BLaER1 treated with 17β-estradiol and CSF1 and Interleukin-3, amounts not matched to agents 10 nM and 100 nM (cell line): ENCODE data around the gene CACNG5.

ENCODE experiments used
- H3K27ac ChIP-seq, 11 experiments: shearing (Covaris generic); formaldehyde crosslinking; 2 replicates each; pipeline ENCODE4 v1.8.1; 2022
- H3K27me3 ChIP-seq, 11 experiments: shearing (Covaris generic); formaldehyde crosslinking; 2 replicates each; pipeline ENCODE4 v1.8.1; 2022
- H3K36me3 ChIP-seq, 11 experiments: shearing (Covaris generic); formaldehyde crosslinking; 2 replicates each; pipeline ENCODE4 v1.8.1; 2022
- H3K4me1 ChIP-seq, 10 experiments: shearing (Covaris generic); formaldehyde crosslinking; 2 replicates each; pipeline ENCODE4 v1.8.1; 2022
- H3K4me2 ChIP-seq, 11 experiments: shearing (Covaris generic); formaldehyde crosslinking; 2 replicates each; pipeline ENCODE4 v1.8.1; 2022
- H3K4me3 ChIP-seq, 10 experiments: shearing (Covaris generic); formaldehyde crosslinking; 2 replicates each; pipeline ENCODE4 v1.8.1; 2022
- H3K9ac ChIP-seq, 11 experiments: shearing (Covaris generic); formaldehyde crosslinking; 2 replicates each; pipeline ENCODE4 v1.8.1; 2022
- H3K9me3 ChIP-seq, 11 experiments: shearing (Covaris generic); formaldehyde crosslinking; replicated peaks in 1 of 11; 2 replicates each; pipeline ENCODE4 v1.8.1; 2022
- H4K20me1 ChIP-seq, 11 experiments: shearing (Covaris generic); formaldehyde crosslinking; 2 replicates each; pipeline ENCODE4 v1.8.1; 2022
- Cebpa-rat ChIP-seq, 11 experiments: shearing (Covaris generic); IDR thresholded peaks; 2 replicates each; pipeline ENCODE4 v1.8.1; 2022

The CACNG5 gene

DNA sequence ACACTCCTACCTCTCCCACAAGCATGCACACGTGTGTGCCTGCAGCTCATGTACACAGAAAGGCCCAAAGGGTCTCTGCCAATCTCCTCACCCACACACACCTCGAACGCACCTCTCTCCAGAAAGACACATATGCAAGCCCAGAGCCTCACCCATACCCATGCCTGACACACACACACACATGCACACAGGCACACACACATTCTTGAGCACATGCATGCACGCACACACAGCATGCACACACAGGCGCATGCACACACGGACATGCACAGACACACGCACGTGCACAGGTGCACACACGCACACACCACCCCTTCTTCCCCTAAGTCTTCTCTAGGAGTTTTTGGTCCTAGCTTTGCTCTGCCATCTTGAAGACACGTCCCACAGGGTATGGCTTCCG, 80.9 kb downstream of the CACNG5 start:
- H3K36me3 ChIP-seq: no peaks in the 10 kb centered on the region
- H3K4me2 ChIP-seq: no peak overlapping the region
- no peak overlapping the region for H3K4me3 ChIP-seq
- H3K9ac ChIP-seq: no peak overlapping the region
- no peaks in the 10 kb centered on the region for H3K27me3 ChIP-seq
- no peak for TF ChIP-seq Cebpa-rat (IDR thresholded peaks at IDR 0.05)
- H3K27ac ChIP-seq: no peak overlapping the region
- peaks cover 0 to 12% (median 0%) of the 10 kb centered on the region in 11 experiments; a peak in 7 of 22 replicates for H3K9me3 ChIP-seq
- H4K20me1 ChIP-seq: no peaks in the 10 kb centered on the region
- peaks cover 0 to 6% (median 0%) of the 10 kb centered on the region in 10 experiments; a peak in 1 of 20 replicates for H3K4me1 ChIP-seq

- H3K36me3 ChIP-seq: no peaks in the 10 kb centered on the region
- TF ChIP-seq Cebpa-rat (IDR thresholded peaks at IDR 0.05): no peak
- no peak overlapping the region for H3K27ac ChIP-seq
- no peak overlapping the region for H3K4me3 ChIP-seq
- peaks cover 0 to 6% (median 0%) of the 10 kb centered on the region in 10 experiments; a peak in 1 of 20 replicates for H3K4me1 ChIP-seq
- peaks cover 4 to 23% (median 9%) of the 10 kb centered on the region in 11 experiments; a peak in 18 of 22 replicates for H3K9me3 ChIP-seq
- no peaks in the 10 kb centered on the region for H4K20me1 ChIP-seq
- H3K27me3 ChIP-seq: no peaks in the 10 kb centered on the region
- H3K9ac ChIP-seq: no peak overlapping the region
- no peak overlapping the region for H3K4me2 ChIP-seq
Measured at GRCh38 chr17:66916946-66917345, 82.0 kb downstream of the CACNG5 start.

GRCh38 chr17:66918896-66919295, 84.0 kb downstream of the CACNG5 start:
- no peak for TF ChIP-seq Cebpa-rat (IDR thresholded peaks at IDR 0.05)
- no peaks in the 10 kb centered on the region for H3K36me3 ChIP-seq

DNA sequence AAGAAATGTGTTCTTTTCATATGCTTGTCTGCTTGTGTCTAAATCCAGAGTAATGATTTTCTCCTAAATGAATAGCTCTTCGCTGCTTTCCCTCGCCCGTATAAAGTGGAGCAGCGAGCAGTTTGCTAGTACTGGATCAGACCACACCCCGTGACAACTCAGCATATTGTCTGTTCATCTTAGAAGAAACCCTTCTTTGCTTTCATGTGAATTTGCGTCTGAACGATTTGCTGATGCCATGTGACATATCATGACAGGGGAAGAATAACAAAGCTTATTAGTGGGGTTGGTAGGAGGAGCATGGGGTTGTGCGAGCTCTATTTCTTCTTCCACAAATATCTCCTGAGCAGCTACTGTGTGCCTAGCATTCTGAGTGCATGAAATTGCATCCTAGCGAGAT, 85.5 kb downstream of the CACNG5 start:
- H4K20me1 ChIP-seq: no peaks in the 10 kb centered on the region
- no peaks in the 10 kb centered on the region for H3K27me3 ChIP-seq
- H3K27ac ChIP-seq: no peak overlapping the region
- TF ChIP-seq Cebpa-rat (IDR thresholded peaks at IDR 0.05): no peak
- H3K4me2 ChIP-seq: no peak overlapping the region
- H3K4me3 ChIP-seq: no peak overlapping the region
- H3K4me1 ChIP-seq: 0 out of 20 replicates have a peak, but pooled peaks cover 0 to under 1% (median 0%) of the 10 kb centered on the region in 10 experiments
- H3K9me3 ChIP-seq: peaks cover 4 to 27% (median 16%) of the 10 kb centered on the region in 11 experiments; a peak in 18 of 22 replicates
- H3K9ac ChIP-seq: no peak overlapping the region
- H3K36me3 ChIP-seq: no peaks in the 10 kb centered on the region

More at GRCh38 chr17:66918896-66919295, 84.0 kb downstream of the CACNG5 start:
- Histone ChIP-seq H3K27ac (no peak overlapping the region), H3K4me1 (peaks cover 0 to 6% (median 0%) of the 10 kb centered on the region in 10 experiments; a peak in 1 of 20 replicates), H3K27me3 (no peaks in the 10 kb centered on the region), H3K4me3 (no peak overlapping the region), H3K9me3 (peaks cover 4 to 27% (median 16%) of the 10 kb centered on the region in 11 experiments; a peak in 18 of 22 replicates), H3K4me2 (no peak overlapping the region), H3K9ac (no peak overlapping the region), H4K20me1 (no peaks in the 10 kb centered on the region)

DNA sequence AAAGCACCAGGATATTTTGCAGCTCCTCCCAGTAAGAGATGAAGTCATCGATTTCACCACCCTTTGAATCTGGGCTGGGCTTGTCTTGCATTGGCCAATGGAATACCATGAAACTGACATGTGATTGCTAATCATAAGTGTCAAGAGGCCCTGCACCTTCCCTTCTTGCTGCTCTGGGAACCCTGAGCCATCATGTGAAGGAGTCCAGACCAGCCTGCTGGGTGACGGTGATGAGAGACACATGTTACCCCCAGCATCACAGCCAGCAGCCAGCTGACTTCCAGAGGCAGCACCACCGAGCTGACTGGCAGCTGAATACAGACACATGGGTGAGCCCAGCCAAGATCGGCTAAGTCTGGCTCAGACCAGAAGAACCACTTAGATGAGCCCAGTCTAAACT, 86.0 kb downstream of the CACNG5 start:
- TF ChIP-seq Cebpa-rat (IDR thresholded peaks at IDR 0.05): no peak

DNA sequence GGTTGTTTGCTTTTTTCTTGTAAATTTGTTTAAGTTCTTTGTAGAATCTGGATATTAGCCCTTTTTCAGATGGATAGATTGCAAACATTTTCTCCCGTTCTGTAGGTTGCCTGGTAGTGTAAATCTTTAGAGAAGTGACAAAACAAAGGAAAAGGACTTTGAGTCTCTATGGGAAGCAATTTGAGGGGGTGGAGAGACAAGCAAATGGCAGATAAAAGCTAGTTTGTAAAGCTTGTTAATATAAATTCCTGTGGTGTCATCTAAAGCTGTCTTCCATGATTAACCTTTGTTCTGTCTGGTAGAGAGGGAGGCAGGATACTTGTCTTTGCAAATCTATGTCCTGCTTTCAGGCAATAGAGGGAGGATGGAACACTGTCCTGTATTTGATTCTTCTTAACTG, 89.0 kb downstream of the CACNG5 start:
- Histone ChIP-seq H3K4me1 (no peaks in the 10 kb centered on the region), H3K27me3 (no peaks in the 10 kb centered on the region), H3K4me2 (no peak overlapping the region), H3K9ac (no peak overlapping the region), H3K27ac (no peak overlapping the region), H3K9me3 (peaks cover 9 to 23% (median 20%) of the 10 kb centered on the region in 11 experiments), H4K20me1 (no peaks in the 10 kb centered on the region), H3K36me3 (no peaks in the 10 kb centered on the region), H3K4me3 (no peak overlapping the region)
- no peak for TF ChIP-seq Cebpa-rat (IDR thresholded peaks at IDR 0.05)

More for the DNA sequence above, 86.0 kb downstream of the CACNG5 start:
- Histone ChIP-seq H3K9me3 (peaks cover 4 to 27% (median 16%) of the 10 kb centered on the region in 11 experiments; a peak in 18 of 22 replicates), H3K9ac (no peak overlapping the region), H3K4me2 (no peak overlapping the region), H3K4me3 (no peak overlapping the region), H3K27ac (no peak overlapping the region), H3K27me3 (no peaks in the 10 kb centered on the region), H3K4me1 (no peaks in the 10 kb centered on the region), H3K36me3 (no peaks in the 10 kb centered on the region), H4K20me1 (no peaks in the 10 kb centered on the region)

- no peak for TF ChIP-seq Cebpa-rat (IDR thresholded peaks at IDR 0.05)
- no peak overlapping the region for H3K4me2 ChIP-seq
- no peak overlapping the region for H3K27ac ChIP-seq
- no peak overlapping the region for H3K4me3 ChIP-seq
- no peaks in the 10 kb centered on the region for H4K20me1 ChIP-seq
- no peaks in the 10 kb centered on the region for H3K36me3 ChIP-seq
- H3K27me3 ChIP-seq: no peaks in the 10 kb centered on the region
- H3K4me1 ChIP-seq: peaks cover 0 to 7% (median 2%) of the 10 kb centered on the region in 10 experiments; a peak in 5 of 20 replicates
- H3K9ac ChIP-seq: no peak overlapping the region
- peaks cover 15 to 28% (median 25%) of the 10 kb centered on the region in 11 experiments for H3K9me3 ChIP-seq
Measured at GRCh38 chr17:66925811-66926500, 91.0 kb downstream of the CACNG5 start.

DNA sequence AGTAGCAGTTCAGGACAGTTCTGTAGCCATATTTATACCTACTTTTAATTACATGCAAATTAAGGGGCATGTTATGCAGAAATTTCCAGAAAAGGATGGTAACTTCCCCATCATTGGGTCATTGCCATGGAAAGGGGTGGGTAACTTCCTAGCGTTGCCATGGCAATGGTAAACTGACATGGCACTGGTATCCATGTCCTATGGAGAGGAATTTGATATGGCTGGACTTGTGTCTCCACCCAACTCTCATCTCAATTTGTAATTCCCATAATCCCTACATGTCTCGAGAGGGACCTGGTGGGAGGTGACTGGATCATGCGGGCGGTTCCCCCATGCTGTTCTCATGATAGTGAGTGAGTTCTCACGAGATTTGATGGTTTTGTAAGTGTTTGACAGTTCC, 94.0 kb downstream of the CACNG5 start:
- no peak overlapping the region for H3K4me2 ChIP-seq
- no peaks in the 10 kb centered on the region for H3K36me3 ChIP-seq
- no peaks in the 10 kb centered on the region for H3K27me3 ChIP-seq
- H3K9me3 ChIP-seq: peaks cover 8 to 14% (median 12%) of the 10 kb centered on the region in 11 experiments
- H3K4me3 ChIP-seq: no peak overlapping the region
- H4K20me1 ChIP-seq: no peaks in the 10 kb centered on the region
- no peak for TF ChIP-seq Cebpa-rat (IDR thresholded peaks at IDR 0.05)
- no peak overlapping the region for H3K27ac ChIP-seq
- peaks cover 0 to 7% (median 2%) of the 10 kb centered on the region in 10 experiments; a peak in 5 of 20 replicates for H3K4me1 ChIP-seq
- H3K9ac ChIP-seq: no peak overlapping the region

DNA sequence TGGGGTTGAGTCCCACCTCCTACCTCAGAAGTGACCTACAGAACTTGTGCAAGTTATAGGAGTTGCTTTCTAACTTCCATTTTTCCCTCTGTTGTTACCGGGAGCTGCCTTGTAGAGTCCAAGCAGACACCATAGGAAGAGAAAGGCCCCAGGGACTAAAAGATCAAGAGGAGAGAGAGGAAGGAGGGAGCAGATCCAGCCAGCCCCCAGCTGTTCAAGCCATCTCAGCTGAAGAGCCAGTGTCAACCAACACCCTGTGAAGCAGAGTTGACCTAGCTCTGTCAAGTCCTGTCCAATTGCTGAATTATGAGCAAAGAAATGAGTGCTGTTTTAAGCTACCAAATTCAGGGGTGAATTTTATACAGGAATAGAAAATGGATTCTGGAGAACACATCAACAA, 94.7 kb downstream of the CACNG5 start:
- peaks cover 0 to 7% (median 2%) of the 10 kb centered on the region in 10 experiments; a peak in 5 of 20 replicates for H3K4me1 ChIP-seq
- no peaks in the 10 kb centered on the region for H4K20me1 ChIP-seq
- H3K27me3 ChIP-seq: no peaks in the 10 kb centered on the region
- TF ChIP-seq Cebpa-rat (IDR thresholded peaks at IDR 0.05): no peak
- peaks cover 10 to 20% (median 14%) of the 10 kb centered on the region in 11 experiments for H3K9me3 ChIP-seq
- no peaks in the 10 kb centered on the region for H3K36me3 ChIP-seq
- no peak overlapping the region for H3K9ac ChIP-seq
- H3K4me2 ChIP-seq: peak overlapping the region in 2 of 11 experiments; percentile 6 to 30; a peak in 1 of 22 replicates
- no peak overlapping the region for H3K4me3 ChIP-seq
- no peak overlapping the region for H3K27ac ChIP-seq
